Anterior cingulate cortex (tissue), 58 donors: ENCODE results near the gene SNUPN.

Source experiments
- DNase-seq, 58 donors: peaks; one replicate each; lab custom pipeline; 2025; lab: John Stamatoyannopoulos, UW

Gene SNUPN

GRCh38 chr15:75625542-75626347 lies at the start of gene SNUPN:
Gene SNUPN (minus strand): TSS chr15:75625725. CDS start chr15:75621051, 4,674 bp downstream.
- DNase-seq, result peak; percentile 40 to 93 (median 88)

GRCh38 chr15:75674366-75674765 lies 48.8 kb upstream of the SNUPN start:
- no peak for DNase-seq

GRCh38 chr15:75673426-75674235 lies 48.1 kb upstream of the SNUPN start:
- DNase-seq, result no peak

- DNase-seq, result peak in 19 of 58 donors; percentile 8 to 39 (median 19)
Measured at GRCh38 chr15:75672646-75673425, 47.3 kb upstream of the SNUPN start.

GRCh38 chr15:75671730-75672602 lies 46.4 kb upstream of the SNUPN start:
- no peak for DNase-seq

- DNase-seq, result no peak
Measured at GRCh38 chr15:75669879-75670212, 44.3 kb upstream of the SNUPN start.

- no peak for DNase-seq
Measured at GRCh38 chr15:75669191-75669878, 43.8 kb upstream of the SNUPN start.

GRCh38 chr15:75666823-75667501 lies 41.4 kb upstream of the SNUPN start:
- peak in 6 of 58 donors; percentile 7 to 45 (median 18) for DNase-seq

GRCh38 chr15:75663931-75664421 lies 38.5 kb upstream of the SNUPN start:
- DNase-seq, result no peak

GRCh38 chr15:75662823-75663519 lies 37.4 kb upstream of the SNUPN start:
- no peak for DNase-seq

- DNase-seq, result no peak
Measured at GRCh38 chr15:75661756-75662140, 36.2 kb upstream of the SNUPN start.

- peak in 26 of 58 donors; percentile 14 to 70 (median 30) for DNase-seq
Measured at GRCh38 chr15:75661100-75661755, 35.7 kb upstream of the SNUPN start.

- peak in 2 of 58 donors; percentile 15 to 31 for DNase-seq
Measured at GRCh38 chr15:75659928-75660645, 34.6 kb upstream of the SNUPN start.

GRCh38 chr15:75659141-75659771 lies 33.7 kb upstream of the SNUPN start:
- DNase-seq, result no peak

- DNase-seq, result no peak
Measured at GRCh38 chr15:75656813-75657212, 31.3 kb upstream of the SNUPN start.

GRCh38 chr15:75656331-75656730 lies 30.8 kb upstream of the SNUPN start:
- no peak for DNase-seq
